HG02623 (cell line): Measurements from ENCODE around the gene LCAT.
"Not testable (repeated sequence)": the region's sequence is repeated elsewhere in the genome, so short reads cannot be mapped to it uniquely, and the experiment has no call there.

Experiments
- ATAC-seq: cut with Tn5 transposase; IDR thresholded peaks from one replicate; pipeline ENCODE4 v1.9.1; 2021; ENCODE audit warnings: moderate library complexity; ENCODE audit not compliant: unreplicated experiment

Gene LCAT

DNA sequence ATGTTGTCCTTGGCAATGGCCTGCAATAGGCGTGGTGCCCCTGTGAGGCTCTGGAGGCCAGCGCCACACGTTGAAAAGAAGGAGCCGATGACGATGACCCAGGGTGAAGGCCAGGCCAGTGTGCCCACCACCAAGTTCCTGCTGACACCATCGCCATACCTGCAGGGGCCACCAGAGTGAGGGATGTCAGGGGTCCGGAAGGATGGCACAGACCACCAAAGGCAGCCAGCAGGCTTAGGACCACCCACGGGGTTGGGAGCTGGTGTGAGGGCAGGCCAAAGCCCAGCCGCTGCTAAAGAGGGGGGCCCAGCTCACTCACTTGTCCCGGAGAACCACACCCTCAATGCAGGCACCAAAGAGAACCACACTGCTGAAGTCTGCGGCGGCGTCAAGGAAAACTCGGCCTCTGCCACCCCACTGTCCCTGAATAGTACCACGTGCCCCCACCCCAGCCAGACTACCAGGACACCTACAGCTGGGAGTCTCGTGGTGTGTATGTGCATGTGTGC, 6.5 kb upstream of the LCAT start:
- no peak for ATAC-seq

DNA sequence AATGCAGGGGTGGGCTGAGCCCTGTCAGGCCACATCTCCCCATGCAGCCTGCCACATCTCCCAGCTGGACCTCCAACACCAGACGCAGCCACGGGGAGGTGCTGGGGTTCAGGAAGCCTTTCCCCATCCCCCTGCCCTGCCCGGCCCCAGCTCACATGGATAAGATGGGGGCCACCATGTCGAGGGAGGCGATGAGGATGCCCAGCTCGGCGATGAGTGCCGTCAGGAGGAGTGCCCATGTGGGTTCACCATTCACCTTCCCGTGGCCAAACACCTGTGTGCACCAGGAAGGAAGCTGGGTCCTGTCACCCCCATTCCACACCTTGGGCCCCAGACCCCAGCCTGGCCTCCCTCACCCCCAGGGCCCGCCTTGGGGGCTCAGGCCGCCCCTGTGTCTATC, 5.7 kb upstream of the LCAT start:
- no peak for ATAC-seq

- ATAC-seq: no peak
Observed at GRCh38 chr16:67948015-67948414, 4.1 kb upstream of the LCAT start.

- ATAC-seq: no peak
Observed at GRCh38 chr16:67946966-67947558, 3.1 kb upstream of the LCAT start.

DNA sequence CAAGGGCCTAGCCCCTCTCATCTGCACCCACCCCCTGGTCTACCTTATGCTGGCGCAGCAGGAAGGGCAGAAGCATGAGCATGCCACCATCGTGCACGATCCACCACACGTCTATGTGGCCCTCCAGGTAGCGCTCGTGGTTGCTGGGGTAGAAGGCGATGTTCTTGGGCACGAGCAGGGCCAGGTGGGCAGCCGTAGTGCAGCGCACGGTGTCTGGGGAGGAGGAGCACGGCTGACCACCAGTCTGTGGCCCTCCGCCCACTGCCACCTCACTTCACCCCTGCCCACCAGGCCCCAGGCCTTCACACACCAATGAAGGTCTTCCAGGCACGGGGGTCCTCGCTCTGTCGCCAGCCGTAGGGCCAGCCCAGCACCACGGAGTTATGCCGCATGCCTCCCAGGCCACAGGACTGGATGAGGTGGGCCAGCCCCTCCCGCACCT, 2.2 kb upstream of the LCAT start:
- no peak for ATAC-seq

DNA sequence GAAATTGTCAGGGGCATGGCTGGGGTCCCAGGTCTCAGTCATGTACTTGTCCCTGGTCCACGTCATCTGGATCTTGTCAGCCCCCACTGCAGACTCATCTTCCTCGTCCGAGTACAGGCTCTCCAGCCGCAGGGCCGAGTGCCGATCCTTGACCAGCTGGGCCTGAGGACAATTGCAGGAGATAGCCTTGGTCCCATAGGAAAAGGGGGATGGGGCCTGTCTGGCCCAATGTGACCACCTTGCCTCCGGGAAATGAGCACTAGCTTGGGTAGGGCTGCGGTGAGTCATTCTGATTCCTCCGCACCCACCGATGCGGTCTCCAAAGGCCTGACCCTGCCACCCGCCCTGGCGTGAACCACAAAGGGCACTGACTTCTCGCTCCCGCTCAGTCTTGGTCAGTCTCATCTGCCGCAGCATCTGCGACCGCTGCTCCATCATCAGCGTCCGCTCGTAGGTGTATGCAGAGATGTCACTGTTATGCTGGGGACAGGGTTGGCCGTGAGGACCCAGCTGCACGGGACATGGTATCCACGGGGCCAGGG, 1.5 kb upstream of the LCAT start:
- no peak for ATAC-seq

DNA sequence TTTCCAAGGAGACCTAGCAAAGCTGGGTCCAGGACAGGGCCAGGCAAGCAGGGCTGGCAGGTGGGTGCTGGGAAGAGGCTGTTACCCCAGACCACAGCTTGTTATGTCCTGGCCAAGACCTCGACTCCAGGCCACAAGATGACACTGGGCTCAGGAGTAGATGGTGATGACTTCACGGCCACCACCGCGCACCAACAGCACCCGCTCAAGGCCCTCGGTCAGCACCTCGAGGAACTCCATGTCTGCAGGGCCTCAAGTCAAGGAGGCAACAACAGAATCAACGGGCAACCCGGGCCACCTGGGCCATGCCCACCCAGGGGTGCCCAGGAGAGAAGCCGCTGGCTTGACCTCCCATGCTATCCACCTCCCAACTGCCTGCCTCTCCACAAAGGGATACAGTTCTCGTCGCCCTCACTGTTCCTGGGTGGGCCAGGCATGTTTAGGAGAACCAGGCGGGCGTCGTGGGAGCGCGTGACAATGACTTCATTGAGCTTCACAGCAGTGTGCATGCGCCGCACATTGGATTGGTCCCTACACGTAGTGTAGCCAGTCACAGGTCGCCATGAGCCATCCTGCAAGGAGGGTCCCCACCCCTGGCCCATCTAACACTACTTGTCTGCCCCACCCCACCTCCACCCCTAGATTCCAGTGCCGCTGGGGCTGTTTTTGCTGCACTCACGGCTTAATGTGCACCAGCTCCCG, 921 bp upstream of the LCAT start:
- ATAC-seq: no peak

- ATAC-seq: no peak
Observed at GRCh38 chr16:67943256-67943618, 683 bp downstream of the LCAT start.

DNA sequence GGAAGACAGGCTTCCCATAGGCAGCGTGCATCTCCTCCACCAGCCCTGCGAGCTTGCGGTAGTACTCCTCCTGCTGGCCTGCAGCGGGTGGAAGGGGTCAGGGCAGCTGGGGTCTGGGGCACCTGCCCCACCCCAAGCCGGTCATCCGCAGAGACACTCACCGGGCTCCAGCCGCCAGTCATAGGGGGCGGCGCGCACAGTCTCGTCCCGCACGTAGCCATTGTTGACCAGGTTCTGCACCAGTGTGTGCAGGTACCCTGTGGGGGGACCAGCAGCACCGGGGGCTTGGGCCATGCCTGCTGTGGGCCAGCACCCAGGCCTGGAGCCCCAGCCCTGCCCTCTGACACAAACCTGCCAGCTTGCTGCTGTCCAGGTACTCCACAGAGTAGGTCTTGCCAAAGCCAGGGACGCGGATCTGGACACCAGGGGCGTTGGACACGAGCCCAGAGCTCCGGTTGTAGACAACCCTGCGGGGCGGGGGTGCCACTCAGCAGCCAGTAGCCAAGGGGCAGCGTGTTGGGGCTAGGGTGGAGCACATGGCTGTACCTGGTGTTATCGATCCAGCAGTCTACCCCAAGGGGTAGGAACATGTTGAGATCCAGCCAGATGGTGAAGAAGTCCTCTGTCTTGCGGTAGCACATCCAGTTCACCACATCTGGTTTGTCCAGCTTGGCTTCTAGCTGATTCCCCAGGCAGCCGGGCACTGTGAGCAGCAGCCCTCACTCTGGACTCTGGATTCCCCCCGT, 1.2 kb downstream of the LCAT start:
- ATAC-seq: no peak

GRCh38 chr16:67942200-67942509, 1.8 kb downstream of the LCAT start:
- no peak for ATAC-seq

- no peak for ATAC-seq
Observed at GRCh38 chr16:67941469-67942199, 2.3 kb downstream of the LCAT start.

DNA sequence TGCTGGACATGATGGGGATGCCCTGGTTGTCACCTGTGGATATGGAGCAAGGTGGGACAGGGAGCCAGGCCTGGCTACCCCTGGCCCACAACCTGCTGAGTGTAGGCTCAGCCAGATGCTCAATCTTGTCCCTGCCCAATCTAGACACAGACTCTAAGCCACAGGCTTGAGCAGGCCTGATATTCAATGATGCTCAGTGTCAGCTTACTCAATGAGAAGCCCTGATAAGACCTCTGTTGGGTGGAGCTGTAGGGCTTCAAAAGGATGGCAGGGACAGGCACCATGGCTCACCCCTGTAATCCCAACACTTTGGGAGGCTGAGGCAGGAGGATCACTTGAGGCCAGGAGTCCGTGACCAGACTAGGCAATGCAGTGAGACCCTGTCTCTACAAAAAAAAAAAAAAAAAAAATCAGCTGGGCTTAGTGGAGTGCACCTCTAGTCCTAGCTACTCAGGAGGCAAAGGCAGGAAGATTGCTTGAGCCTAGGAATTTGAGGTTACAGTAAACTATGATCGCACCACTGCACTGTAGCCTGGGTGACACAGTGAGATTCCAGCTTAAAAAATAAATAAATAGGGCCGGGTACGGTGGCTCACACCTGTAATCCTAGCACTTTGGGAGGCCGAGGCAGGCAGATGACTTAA, 3.4 kb downstream of the LCAT start:
- no peak for ATAC-seq

DNA sequence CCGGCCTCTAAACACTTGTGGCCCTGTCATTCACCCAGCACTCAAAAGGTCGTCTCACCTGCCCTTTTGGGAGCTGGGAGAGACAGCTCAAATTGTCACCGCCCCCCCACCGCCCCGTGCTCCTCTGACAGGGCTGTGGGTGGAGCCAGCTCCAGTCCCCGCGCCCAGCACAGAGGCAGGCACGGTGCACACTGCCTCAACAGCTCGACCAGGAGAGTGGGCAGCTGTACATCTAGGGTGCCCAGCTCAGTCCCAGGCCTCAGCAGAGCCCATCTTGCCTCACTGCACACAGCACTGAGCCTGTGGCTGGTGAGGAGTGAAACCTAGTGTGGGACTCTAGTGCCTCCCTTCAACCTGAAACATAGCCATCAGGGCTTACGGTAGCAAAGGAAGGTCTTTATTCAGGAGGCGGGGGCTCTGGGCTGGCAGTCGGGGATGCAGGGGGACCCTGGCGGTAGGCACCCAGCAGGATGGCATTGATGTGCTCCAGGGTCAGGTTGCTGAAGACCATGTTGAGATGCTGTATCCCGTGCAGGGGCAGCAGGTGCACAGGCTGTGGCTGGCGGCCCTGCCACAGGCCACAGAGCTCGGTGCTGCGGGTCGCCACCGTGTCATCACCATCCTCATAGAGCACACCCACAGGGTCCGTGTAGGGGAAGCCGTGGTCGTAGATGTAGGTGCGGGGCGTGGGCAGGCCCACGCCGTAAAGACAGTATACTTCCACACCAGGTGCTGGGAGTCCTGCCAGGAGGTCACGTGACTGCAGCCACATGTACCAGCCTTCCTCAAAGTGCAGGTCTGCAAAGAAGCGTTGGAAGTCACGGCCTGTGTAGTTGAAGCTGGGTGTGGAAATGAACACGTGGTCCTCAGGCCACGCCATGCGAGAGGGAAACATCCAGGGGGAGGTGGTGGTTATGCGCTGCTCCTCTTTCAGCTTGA, 4.1 kb downstream of the LCAT start:
- no peak for ATAC-seq

GRCh38 chr16:67937713-67938112, 6.2 kb downstream of the LCAT start:
- ATAC-seq: not testable (repeated sequence)

GRCh38 chr16:67936880-67937605, 6.9 kb downstream of the LCAT start:
- peak; percentile 44 for ATAC-seq

DNA sequence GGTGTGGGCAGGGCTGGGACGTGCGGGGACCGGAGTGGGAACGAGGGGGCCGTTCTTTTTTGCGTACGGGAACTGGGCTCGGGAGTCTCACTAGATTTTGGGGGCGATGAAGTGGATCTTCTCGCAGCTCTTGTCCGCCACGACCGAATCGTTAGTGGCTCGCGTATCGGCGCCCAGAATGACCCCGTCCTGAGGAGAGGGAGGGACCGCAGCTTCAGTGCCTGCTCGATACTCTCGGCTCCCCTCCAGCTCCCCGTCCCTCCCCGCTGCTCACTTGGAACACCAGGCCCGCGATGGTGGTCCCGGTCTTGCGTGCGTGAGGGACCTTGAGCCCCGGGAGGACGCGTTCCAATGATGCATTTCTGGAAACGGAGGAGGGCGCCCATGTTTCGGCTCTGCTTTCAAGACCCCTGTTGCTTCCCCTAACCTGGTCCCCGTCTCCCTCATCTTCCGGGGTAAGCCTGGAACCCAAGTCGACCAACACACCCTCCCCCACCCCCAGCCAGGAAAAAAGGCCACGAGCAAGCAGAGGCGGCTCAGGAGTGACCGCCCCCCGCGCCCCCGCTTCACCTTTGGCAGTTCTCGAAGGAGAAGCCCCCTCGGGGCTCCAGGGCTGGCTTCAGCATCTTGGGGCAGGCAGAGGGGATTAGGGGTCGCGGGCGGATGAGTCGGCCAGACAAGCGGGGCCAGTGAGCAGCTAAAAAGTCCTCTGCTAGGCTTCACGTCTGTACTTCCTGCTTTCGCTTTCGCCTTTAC, 7.6 kb downstream of the LCAT start, which contains the start of gene PSMB10:
Gene PSMB10, minus strand, starts transcription at position 727 of the 756 bp plus-strand sequence. Its CDS starts 101 bp downstream, at position 626.
- no peak for ATAC-seq

GRCh38 chr16:67935402-67936123, 8.4 kb downstream of the LCAT start:
- peak; percentile 90 for ATAC-seq

DNA sequence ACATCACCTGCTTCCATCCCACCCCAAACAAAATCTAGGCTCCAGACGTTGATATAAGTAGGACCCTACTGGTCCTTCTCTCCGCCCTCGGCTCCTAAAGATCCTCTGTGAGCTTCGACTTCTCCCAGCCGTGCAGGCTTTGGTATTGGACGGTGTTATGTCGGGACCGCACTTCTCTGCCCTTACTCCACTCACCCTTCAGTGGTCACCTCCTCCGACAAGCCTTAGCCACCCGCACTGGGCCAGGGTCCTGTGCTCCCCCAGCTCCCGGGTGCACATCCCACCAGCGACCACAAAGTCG, 8.9 kb downstream of the LCAT start:
- ATAC-seq: no peak
